HG02970 (cell line): ENCODE measurements around the gene LRRC55.

Source experiments
- ATAC-seq: cut with Tn5 transposase; IDR thresholded peaks from one replicate; pipeline ENCODE4 v1.9.1; 2021; ENCODE audit warnings: mild to moderate bottlenecking, moderate library complexity, moderate number of reproducible peaks; ENCODE audit not compliant: unreplicated experiment, low FRiP score

Gene LRRC55

DNA sequence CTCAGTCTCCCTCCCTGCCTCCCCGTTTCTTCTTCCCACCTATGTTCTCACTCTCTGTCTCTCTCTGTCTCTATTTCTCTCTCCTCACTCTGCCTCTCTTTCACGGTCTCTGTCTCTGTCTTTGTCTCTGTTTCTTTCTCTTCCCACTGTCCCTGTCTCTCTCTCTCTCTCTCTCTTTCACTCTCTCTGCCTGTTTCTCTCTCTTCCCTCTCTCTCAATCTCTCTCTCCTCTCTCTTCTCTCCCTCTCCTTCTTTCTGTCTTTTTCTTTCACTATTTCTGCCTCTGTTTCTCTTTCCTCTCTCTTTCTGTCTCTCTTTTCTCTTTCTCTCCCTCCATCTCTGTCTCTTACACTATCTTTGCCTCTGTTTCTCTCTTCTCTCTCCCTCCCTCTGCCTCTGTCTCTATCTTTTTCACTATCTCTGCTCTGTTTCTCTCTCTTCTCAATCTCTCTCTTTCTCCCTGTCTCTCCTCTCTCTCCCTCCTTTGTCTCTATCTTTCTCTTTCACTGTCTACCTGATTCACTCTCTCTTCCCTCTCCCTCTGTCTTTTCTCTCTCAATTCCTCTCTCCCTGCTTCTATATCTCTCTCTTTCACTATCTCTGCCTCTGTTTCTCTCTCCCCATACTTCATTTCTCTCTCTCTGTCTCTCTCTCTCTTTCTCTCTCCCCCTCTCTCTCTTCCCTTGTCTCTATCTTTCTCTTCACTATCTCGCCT is 49.9 kb downstream of the LRRC55 start:
- ATAC-seq = no peak

DNA sequence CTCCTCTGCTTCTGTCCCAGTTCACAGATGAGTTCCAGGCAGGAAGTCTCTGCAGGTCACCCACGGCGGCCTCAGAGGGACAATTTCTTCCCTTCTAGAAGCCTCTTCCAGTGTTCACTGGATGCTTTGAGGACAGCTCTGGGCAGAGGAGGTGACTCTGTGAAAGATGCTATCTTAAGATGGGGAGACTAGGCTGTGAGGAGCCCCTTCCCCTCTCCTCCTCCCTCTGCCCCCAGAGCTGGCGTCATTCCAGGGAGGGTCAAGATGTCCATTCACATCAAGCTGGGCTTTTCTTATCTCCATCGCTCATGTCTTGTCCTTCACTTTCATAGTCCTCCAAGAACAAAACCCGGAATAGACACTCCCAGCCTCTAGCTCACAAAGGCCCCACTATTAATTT is 51.9 kb downstream of the LRRC55 start:
- no peak for ATAC-seq

DNA sequence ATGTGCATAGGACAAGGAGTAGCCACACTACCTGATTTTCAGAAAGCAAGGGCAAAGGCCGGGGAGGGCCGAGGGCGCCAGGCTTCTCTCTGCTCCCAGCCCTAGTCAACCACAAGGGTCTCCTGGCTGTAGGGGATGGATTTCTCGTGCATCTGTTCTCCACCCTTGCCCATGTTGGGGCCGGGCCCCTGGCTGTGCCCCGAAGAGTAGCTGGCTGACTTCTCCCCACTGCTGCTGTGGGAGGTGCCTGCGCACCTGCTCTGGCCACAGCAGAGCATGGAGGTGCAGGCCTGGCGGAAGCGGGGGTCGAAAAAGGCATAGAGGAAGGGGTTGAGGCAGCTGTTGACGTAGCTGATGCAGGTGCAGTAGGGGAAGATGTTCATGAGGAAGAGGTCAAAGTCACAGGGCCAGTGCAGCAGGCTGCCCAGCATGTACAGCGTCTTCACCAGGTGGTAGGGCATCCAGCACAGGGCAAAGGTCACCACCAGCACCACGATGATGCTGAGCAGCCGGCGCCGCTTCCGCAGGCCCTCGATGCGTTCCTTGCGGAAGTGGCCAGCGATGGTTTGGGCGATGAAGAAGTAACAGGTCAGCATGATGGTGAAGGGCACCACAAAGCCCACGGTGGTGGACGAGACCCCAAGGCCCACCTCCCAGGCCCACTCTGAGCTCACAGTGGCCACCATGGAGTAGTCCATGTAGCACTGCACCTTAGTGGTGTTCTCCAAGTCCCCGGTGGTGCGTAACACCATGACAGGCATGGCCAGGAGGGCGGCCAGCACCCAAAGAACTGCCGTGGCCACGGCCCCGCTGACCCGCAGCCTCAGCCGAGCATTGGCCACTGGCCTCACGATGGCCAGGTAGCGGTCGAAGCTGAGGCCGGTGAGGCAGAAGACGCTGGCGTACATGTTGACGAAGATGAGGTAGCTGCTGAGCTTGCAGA is 54.3 kb downstream of the LRRC55 start:
- no peak for ATAC-seq

DNA sequence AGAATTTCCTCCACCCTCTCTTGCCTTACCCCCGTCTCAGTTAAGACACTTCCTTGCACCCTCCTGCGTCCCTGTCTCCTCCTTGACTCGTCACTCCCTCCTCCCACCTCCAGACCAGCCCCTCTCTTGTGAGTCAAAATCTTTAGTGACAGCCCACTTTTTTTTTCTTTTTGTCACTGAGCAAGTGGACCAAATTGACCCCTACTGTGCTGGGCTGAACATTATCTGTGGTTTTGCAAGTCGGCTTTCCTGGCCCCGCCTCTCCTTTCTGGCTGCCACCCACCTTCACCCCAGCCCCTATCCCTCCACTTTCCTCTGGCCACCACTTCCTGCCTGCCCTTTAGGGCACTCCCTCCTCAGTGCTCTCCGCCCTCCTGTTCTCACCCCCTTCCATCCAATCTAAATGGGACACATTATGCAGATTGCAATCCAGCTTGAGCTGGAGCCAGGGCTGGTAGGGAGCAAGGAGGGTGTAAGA is 55.5 kb downstream of the LRRC55 start, which contains the start of gene APLNR:
Gene APLNR, minus strand, starts transcription at position 47 of the 478 bp plus-strand sequence. CDS start 246 bp downstream, outside the sequence.
- ATAC-seq = no peak

DNA sequence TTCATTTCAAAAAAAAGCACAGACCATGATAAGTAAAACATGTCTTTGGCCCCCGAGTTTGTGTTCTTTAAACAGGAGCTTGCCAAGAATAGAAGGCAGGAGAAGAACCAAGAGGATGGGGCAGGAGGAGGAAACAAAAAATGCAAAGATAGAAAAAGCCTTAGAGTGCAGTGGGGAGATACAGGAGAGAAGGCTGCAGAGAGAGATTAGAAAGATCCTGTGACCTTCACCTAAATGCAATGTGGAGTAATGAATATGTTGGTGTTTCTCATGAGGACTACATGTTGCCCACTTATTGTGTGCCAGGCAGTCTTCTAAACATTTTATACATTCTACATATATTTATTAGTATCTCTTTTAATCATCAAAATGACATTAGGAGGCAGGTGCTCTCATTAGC is 57.6 kb downstream of the LRRC55 start:
- ATAC-seq = no peak

DNA sequence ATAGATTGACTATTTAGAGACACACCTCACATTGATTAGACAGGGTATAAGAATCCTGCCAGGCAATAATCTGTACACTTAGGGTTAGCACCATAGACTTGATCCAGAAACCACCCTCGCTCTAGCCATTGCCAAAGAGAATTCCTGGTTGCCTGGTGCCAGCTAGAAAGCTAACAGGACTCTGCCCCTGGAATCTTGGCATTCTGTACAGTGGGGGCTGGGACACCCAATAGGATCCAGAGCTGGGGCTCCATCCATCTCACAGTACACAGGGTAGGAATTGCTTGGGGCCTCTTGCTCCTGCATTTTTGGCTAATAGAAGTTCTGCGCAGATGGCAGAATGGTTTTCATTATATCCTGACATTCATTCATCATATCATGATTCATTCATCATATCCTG is 58.3 kb downstream of the LRRC55 start:
- no peak for ATAC-seq

DNA sequence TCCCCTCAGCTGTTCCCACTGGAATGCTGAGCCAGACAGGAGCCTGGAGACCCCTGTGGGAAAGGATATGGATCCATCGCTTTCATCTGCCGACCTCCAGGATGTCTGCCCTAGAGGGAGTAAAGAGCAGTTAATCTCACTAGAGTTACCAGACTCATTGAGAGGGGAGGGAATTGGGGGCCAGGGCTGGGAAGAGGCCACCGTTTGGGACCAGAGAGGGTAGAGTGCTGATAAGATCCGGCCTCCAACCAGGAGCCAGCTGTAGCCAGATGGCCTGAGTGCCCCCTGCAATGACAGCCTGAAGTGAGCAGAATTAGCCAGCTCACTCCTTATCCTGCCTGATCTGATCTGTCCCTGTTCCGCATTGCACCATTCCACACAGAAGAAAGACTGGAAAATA is 59.0 kb downstream of the LRRC55 start:
- ATAC-seq = no peak
